Osteocyte (in vitro differentiated cells): ENCODE data around the gene PCED1B. TPM values are rescaled to one million over a fixed set of nuclear protein-coding genes. Genes with fewer than 3 reads are reported as not detected.

Experiments
- DNase-seq: peaks from one replicate; pipeline ENCODE4 v3.0.0; 2021; ENCODE audit warnings: mixed read lengths; ENCODE audit not compliant: unreplicated experiment; ENCODE audit errors: extremely low spot score
- H3K27ac Mint-ChIP-seq: one replicate; pipeline ENCODE4 v1.8.0; 2021; ENCODE audit warnings: mild to moderate bottlenecking, mixed read lengths; ENCODE audit not compliant: unreplicated experiment
- H3K27me3 Mint-ChIP-seq: one replicate; pipeline ENCODE4 v1.8.0; 2021; ENCODE audit warnings: mixed read lengths; ENCODE audit not compliant: unreplicated experiment
- H3K36me3 Mint-ChIP-seq: one replicate; pipeline ENCODE4 v1.8.0; 2021; ENCODE audit warnings: mixed read lengths; ENCODE audit not compliant: unreplicated experiment
- H3K4me1 Mint-ChIP-seq: one replicate; pipeline ENCODE4 v1.8.0; 2021; ENCODE audit warnings: mixed read lengths; ENCODE audit not compliant: unreplicated experiment
- H3K4me3 Mint-ChIP-seq: one replicate; pipeline ENCODE4 v1.8.0; 2021; ENCODE audit warnings: mild to moderate bottlenecking, moderate library complexity, mixed read lengths; ENCODE audit not compliant: unreplicated experiment
- H3K9me3 Mint-ChIP-seq: one replicate; pipeline ENCODE4 v1.8.0; 2021; ENCODE audit warnings: mixed read lengths; ENCODE audit not compliant: unreplicated experiment
- total RNA-seq: library from RNA; stranded (reverse); gene quantifications from 2 replicates; pipeline ENCODE4 v1.2.1, GENCODE V29; 2021
- TF ChIP-seq, protein P1 (sequence below): fragments of 200-600 bp; sonication (generic); IDR thresholded peaks from 2 replicates; pipeline ENCODE4 v1.5.0; 2021; ENCODE audit warnings: antibody characterized with exemption, mild to moderate bottlenecking, moderate library complexity

The PCED1B gene
- total RNA-seq, 1 donor from 2014 or later = 1.6 TPM

DNA sequence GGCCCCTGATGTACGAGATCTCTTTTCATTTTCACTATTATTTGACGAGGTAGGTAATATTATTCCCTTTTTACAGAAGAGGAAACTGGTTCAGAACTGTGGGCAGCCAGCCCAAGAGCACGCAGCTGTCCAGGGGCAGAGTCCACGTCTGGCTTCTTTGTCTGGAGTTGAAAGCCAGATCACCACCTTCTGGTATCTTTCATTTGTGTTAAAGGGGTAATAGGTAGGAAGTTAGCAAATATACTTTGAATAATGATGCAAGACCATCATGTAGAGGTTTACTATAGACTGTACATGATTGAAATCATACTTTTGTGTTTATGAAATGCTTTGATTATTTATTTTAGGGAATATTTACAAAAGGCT, 144.4 kb downstream of the PCED1B start:
- no peaks in the 10 kb centered on the region for H3K27me3 Mint-ChIP-seq
- no peak overlapping the region for H3K4me3 Mint-ChIP-seq
- H3K4me1 Mint-ChIP-seq = peaks cover 22% of the 10 kb centered on the region
- peak overlapping the region; percentile 60 for H3K27ac Mint-ChIP-seq
- DNase-seq = no peak
- no peaks in the 10 kb centered on the region for H3K36me3 Mint-ChIP-seq
- no peaks in the 10 kb centered on the region for H3K9me3 Mint-ChIP-seq
- TF ChIP-seq, protein P1, sequence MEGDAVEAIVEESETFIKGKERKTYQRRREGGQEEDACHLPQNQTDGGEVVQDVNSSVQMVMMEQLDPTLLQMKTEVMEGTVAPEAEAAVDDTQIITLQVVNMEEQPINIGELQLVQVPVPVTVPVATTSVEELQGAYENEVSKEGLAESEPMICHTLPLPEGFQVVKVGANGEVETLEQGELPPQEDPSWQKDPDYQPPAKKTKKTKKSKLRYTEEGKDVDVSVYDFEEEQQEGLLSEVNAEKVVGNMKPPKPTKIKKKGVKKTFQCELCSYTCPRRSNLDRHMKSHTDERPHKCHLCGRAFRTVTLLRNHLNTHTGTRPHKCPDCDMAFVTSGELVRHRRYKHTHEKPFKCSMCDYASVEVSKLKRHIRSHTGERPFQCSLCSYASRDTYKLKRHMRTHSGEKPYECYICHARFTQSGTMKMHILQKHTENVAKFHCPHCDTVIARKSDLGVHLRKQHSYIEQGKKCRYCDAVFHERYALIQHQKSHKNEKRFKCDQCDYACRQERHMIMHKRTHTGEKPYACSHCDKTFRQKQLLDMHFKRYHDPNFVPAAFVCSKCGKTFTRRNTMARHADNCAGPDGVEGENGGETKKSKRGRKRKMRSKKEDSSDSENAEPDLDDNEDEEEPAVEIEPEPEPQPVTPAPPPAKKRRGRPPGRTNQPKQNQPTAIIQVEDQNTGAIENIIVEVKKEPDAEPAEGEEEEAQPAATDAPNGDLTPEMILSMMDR = no peak

DNA sequence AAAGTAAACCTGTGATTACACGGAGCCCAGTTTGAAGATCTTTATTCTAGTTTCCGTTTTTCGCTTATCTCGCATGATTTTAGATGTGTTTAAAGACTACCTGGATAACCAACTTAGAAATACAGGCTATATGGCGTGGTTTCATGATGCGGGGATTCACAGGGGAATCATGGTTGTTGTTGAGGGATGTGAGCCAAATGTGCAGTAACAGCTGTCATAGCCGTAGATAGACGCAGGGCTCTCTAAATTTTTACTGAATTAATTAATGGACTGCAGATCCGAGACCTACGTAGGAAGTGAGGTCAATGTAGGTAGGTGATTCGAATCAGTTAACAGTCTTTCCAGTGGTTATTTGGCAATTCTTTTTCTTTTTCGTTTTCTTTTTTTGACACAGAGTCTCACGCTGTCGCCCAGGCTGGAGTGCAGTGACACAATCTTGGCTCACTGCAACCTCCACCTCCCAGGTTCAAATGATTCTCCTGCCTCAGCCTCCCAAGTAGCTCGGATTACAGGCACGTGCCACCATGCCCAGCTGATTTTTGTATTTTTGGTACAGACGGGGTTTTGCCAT, 145.2 kb downstream of the PCED1B start:
- Mint-ChIP-seq H3K36me3 (no peaks in the 10 kb centered on the region), H3K4me3 (no peak overlapping the region), H3K27ac (no peak overlapping the region), H3K27me3 (no peaks in the 10 kb centered on the region), H3K4me1 (peaks cover 22% of the 10 kb centered on the region), H3K9me3 (no peaks in the 10 kb centered on the region)
- no peak for DNase-seq
- TF ChIP-seq, protein P1 = no peak

DNA sequence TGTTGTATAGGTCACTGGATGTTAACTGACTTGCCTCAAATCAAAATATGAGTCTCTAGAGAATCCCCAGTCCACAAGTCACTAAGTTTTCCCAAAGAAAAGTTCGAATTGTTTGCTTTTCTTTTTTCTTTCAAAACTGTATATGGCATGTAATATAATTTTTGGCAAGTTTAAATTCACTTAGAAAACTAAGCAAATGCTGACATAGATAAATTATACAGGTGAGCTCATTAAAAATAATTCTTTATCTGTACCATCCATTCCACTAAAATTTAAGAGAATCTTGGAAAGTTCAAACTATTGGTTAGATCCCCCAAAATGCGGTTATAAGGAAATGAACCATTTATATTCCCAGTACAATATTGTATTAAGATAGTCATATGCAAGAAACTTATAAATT, 145.9 kb downstream of the PCED1B start:
- TF ChIP-seq, protein P1 = no peak
- no peak overlapping the region for H3K27ac Mint-ChIP-seq
- H3K9me3 Mint-ChIP-seq = no peaks in the 10 kb centered on the region
- no peak for DNase-seq
- H3K4me1 Mint-ChIP-seq = peaks cover 22% of the 10 kb centered on the region
- H3K36me3 Mint-ChIP-seq = no peaks in the 10 kb centered on the region
- no peak overlapping the region for H3K4me3 Mint-ChIP-seq
- no peaks in the 10 kb centered on the region for H3K27me3 Mint-ChIP-seq

GRCh38 chr12:47226199-47226598, 146.8 kb downstream of the PCED1B start:
- Mint-ChIP-seq H3K4me1 (peaks cover 16% of the 10 kb centered on the region), H3K4me3 (no peak overlapping the region), H3K9me3 (no peaks in the 10 kb centered on the region), H3K36me3 (no peaks in the 10 kb centered on the region), H3K27me3 (no peaks in the 10 kb centered on the region), H3K27ac (no peak overlapping the region)
- TF ChIP-seq, protein P1 = no peak
- DNase-seq = no peak

- H3K27me3 Mint-ChIP-seq = no peaks in the 10 kb centered on the region
- H3K4me3 Mint-ChIP-seq = no peak overlapping the region
- no peak overlapping the region for H3K27ac Mint-ChIP-seq
- DNase-seq = no peak
- TF ChIP-seq, protein P1 = no peak
- H3K4me1 Mint-ChIP-seq = peaks cover 3% of the 10 kb centered on the region
- no peaks in the 10 kb centered on the region for H3K36me3 Mint-ChIP-seq
- H3K9me3 Mint-ChIP-seq = no peaks in the 10 kb centered on the region
Observed at GRCh38 chr12:47228802-47229201, 149.4 kb downstream of the PCED1B start.
